ENCODE data around the gene SMIM24. TPM values are rescaled to one million over a fixed set of nuclear protein-coding genes. Genes with fewer than 3 reads are reported as not detected.

Gene SMIM24
- total and polyA plus RNA-seq, 9 of the 15 experiments (the other 6 are each of a cell fraction or from before 2014, with no cell fraction given), result 0.45 to 12.3 (median 1.4) TPM; not detected in 1

DNA sequence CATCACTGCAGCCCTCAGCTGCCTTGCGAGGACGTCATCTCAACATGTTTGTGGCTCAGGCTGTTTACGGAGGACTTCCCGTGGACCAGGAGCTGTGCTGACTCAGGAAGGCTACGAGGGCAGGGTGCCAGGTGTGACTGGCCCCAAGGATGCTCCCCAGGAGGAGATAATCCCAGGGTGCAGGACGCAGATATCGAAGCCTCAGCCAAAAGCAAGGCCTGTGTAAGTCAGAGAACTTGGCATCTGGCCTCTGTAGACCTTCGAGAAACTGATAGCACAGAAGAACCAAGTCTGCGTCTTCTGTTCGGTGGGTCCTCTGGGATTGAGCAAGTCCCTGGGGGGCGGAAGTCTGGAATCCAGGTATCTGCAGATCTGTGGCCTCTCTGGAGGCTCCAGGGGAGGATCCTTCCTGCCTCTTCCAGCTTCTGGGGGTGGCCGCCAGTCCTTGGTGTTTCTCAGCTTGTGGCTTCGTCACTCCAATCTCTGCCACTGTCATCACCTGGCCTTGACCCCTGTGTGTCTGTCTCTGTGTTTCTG lies 22.8 kb upstream of the SMIM24 start (continued):
- no peak for TF ChIP-seq ZBED1 (IDR thresholded peaks at IDR 0.05)
- no peak for TF ChIP-seq PCBP1 (IDR thresholded peaks at IDR 0.05; ENCODE audit: low read depth, low read length, poor library complexity, severe bottlenecking)
- no peak for TF ChIP-seq GABPB1 (CRISPR knock-in tag; IDR thresholded peaks at IDR 0.05)
- TF ChIP-seq CCAR2 (IDR thresholded peaks at IDR 0.05; ENCODE audit: low read depth, low read length), result no peak
- TF ChIP-seq MAFK (IDR thresholded peaks at IDR 0.05; ENCODE audit: low read length), result peak; percentile 68
- no peak for TF ChIP-seq KHSRP (IDR thresholded peaks at IDR 0.05)
- no peak for TF ChIP-seq SRSF9 (IDR thresholded peaks at IDR 0.05; ENCODE audit: borderline replicate concordance, low read depth, low read length)
- TF ChIP-seq WHSC1 (IDR thresholded peaks at IDR 0.05; ENCODE audit: low read length), result no peak
- TF ChIP-seq, protein P1, sequence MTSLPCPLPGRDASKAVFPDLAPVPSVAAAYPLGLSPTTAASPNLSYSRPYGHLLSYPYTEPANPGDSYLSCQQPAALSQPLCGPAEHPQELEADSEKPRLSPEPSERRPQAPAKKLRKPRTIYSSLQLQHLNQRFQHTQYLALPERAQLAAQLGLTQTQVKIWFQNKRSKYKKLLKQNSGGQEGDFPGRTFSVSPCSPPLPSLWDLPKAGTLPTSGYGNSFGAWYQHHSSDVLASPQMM (CRISPR knock-in tag; IDR thresholded peaks at IDR 0.05), result no peak
- TF ChIP-seq, protein P2, sequence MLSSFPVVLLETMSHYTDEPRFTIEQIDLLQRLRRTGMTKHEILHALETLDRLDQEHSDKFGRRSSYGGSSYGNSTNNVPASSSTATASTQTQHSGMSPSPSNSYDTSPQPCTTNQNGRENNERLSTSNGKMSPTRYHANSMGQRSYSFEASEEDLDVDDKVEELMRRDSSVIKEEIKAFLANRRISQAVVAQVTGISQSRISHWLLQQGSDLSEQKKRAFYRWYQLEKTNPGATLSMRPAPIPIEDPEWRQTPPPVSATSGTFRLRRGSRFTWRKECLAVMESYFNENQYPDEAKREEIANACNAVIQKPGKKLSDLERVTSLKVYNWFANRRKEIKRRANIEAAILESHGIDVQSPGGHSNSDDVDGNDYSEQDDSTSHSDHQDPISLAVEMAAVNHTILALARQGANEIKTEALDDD (IDR thresholded peaks at IDR 0.05), result no peak
- TF ChIP-seq MAFG (tag; conservative IDR thresholded peaks at IDR 0.05), result 0 out of 2 replicates have a peak, but pooled peaks have one; percentile 29
- no peak for TF ChIP-seq GTF2A2 (tag; IDR thresholded peaks at IDR 0.05)
- TF ChIP-seq, protein P3, sequence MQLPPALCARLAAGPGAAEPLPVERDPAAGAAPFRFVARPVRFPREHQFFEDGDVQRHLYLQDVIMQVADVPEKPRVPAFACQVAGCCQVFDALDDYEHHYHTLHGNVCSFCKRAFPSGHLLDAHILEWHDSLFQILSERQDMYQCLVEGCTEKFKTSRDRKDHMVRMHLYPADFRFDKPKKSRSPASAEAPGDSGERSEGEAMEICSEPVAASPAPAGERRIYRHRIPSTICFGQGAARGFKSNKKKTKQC (CRISPR knock-in tag; IDR thresholded peaks at IDR 0.05), result no peak
- TF ChIP-seq ZNF444 (CRISPR knock-in tag; IDR thresholded peaks at IDR 0.05), result no peak
- no peak for TF ChIP-seq CSDE1 (IDR thresholded peaks at IDR 0.05)
- TF ChIP-seq, protein P4, sequence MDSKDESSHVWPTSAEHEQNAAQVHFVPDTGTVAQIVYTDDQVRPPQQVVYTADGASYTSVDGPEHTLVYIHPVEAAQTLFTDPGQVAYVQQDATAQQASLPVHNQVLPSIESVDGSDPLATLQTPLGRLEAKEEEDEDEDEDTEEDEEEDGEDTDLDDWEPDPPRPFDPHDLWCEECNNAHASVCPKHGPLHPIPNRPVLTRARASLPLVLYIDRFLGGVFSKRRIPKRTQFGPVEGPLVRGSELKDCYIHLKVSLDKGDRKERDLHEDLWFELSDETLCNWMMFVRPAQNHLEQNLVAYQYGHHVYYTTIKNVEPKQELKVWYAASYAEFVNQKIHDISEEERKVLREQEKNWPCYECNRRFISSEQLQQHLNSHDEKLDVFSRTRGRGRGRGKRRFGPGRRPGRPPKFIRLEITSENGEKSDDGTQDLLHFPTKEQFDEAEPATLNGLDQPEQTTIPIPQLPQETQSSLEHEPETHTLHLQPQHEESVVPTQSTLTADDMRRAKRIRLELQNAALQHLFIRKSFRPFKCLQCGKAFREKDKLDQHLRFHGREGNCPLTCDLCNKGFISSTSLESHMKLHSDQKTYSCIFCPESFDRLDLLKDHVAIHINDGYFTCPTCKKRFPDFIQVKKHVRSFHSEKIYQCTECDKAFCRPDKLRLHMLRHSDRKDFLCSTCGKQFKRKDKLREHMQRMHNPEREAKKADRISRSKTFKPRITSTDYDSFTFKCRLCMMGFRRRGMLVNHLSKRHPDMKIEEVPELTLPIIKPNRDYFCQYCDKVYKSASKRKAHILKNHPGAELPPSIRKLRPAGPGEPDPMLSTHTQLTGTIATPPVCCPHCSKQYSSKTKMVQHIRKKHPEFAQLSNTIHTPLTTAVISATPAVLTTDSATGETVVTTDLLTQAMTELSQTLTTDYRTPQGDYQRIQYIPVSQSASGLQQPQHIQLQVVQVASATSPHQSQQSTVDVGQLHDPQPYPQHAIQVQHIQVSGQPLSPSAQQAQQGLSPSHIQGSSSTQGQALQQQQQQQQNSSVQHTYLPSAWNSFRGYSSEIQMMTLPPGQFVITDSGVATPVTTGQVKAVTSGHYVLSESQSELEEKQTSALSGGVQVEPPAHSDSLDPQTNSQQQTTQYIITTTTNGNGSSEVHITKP (IDR thresholded peaks at IDR 0.05; ENCODE audit: partially characterized antibody), result no peak
- TF ChIP-seq EGR1 (conservative IDR thresholded peaks at IDR 0.05), result no peak
- TF ChIP-seq, protein P5, sequence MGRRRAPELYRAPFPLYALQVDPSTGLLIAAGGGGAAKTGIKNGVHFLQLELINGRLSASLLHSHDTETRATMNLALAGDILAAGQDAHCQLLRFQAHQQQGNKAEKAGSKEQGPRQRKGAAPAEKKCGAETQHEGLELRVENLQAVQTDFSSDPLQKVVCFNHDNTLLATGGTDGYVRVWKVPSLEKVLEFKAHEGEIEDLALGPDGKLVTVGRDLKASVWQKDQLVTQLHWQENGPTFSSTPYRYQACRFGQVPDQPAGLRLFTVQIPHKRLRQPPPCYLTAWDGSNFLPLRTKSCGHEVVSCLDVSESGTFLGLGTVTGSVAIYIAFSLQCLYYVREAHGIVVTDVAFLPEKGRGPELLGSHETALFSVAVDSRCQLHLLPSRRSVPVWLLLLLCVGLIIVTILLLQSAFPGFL (CRISPR knock-in tag; IDR thresholded peaks at IDR 0.05), result no peak
- TF ChIP-seq DPF2 (IDR thresholded peaks at IDR 0.05), result 0 out of 2 replicates have a peak, but pooled peaks have one; percentile 19
- TF ChIP-seq ZZZ3 (IDR thresholded peaks at IDR 0.05), result no peak
- TF ChIP-seq MAZ (CRISPR knock-in tag; conservative IDR thresholded peaks at IDR 0.05 in 1 of 2, IDR thresholded peaks at IDR 0.05 in 1 of 2), result no peak
- TF ChIP-seq RAD51 (IDR thresholded peaks at IDR 0.05; ENCODE audit: borderline replicate concordance, low read depth), result no peak
